ENCODE results near the gene ROR2.

The ROR2 gene

GRCh38 chr9:91734371-91734981 is 215.6 kb downstream of the ROR2 start:
- DNase-seq = peak; percentile 46

- DNase-seq = no peak
These were observed 216.9 kb downstream of the ROR2 start for GRCh38 chr9:91733006-91733624.

GRCh38 chr9:91732187-91733005 is 217.6 kb downstream of the ROR2 start:
- no peak for DNase-seq

GRCh38 chr9:91730806-91731205 is 219.2 kb downstream of the ROR2 start:
- no peak for DNase-seq

GRCh38 chr9:91729558-91729842 is 220.5 kb downstream of the ROR2 start:
- DNase-seq = no peak

GRCh38 chr9:91727972-91728371 is 222.1 kb downstream of the ROR2 start:
- DNase-seq = no peak

- peak; percentile 43 for DNase-seq
These were observed 222.6 kb downstream of the ROR2 start for GRCh38 chr9:91727316-91727861.

- no peak for DNase-seq
These were observed 223.5 kb downstream of the ROR2 start for GRCh38 chr9:91726406-91727100.

GRCh38 chr9:91725651-91726050 is 224.4 kb downstream of the ROR2 start:
- DNase-seq = no peak

GRCh38 chr9:91724609-91725505 is 225.2 kb downstream of the ROR2 start:
- no peak for DNase-seq

- DNase-seq = no peak
These were observed 226.0 kb downstream of the ROR2 start for GRCh38 chr9:91724068-91724440.

- DNase-seq = no peak
These were observed 226.5 kb downstream of the ROR2 start for GRCh38 chr9:91723420-91724067.

- no peak for DNase-seq
These were observed 229.0 kb downstream of the ROR2 start for GRCh38 chr9:91720751-91721705.

- DNase-seq = no peak
These were observed 229.7 kb downstream of the ROR2 start for GRCh38 chr9:91720313-91720712.

- DNase-seq = no peak
These were observed 232.0 kb downstream of the ROR2 start for GRCh38 chr9:91718071-91718470.

- no peak for DNase-seq
These were observed 233.2 kb downstream of the ROR2 start for GRCh38 chr9:91716815-91717214.

GRCh38 chr9:91716239-91716638 is 233.8 kb downstream of the ROR2 start:
- no peak for DNase-seq

GRCh38 chr9:91714874-91715615 is 235.0 kb downstream of the ROR2 start:
- no peak for DNase-seq

- DNase-seq = peak; percentile 30
These were observed 235.8 kb downstream of the ROR2 start for GRCh38 chr9:91714020-91714806.

Data from CD4-positive, alpha-beta T cell treated with Interleukin-17A for 1 hour (primary cell).